KMS-11 (cell line): Measurements from ENCODE around the gene ABCB1.

Experiments used
- H2AFZ ChIP-seq: fragments of 200-600 bp; sonication (generic); 2 replicates; pipeline ENCODE4 v1.6.1; 2016; ENCODE audit warnings: antibody characterized with exemption, mixed run types, low read depth
- H3K27ac ChIP-seq: fragments of 200-600 bp; sonication (generic); 2 replicates; pipeline ENCODE4 v1.6.1; 2016; ENCODE audit warnings: mild to moderate bottlenecking, mixed run types
- H3K27me3 ChIP-seq: fragments of 200-600 bp; sonication (generic); 2 replicates; pipeline ENCODE4 v1.6.1; 2017; ENCODE audit warnings: mild to moderate bottlenecking, low read depth, mixed run types, moderate library complexity; ENCODE audit not compliant: insufficient read depth
- H3K36me3 ChIP-seq: fragments of 200-600 bp; sonication (generic); 2 replicates; pipeline ENCODE4 v1.6.1; 2017; ENCODE audit warnings: mild to moderate bottlenecking, mixed run types; ENCODE audit not compliant: insufficient read depth
- H3K4me1 ChIP-seq: fragments of 200-600 bp; sonication (generic); 2 replicates; pipeline ENCODE4 v1.6.1; 2016; ENCODE audit warnings: mild to moderate bottlenecking, low read depth, mixed run types; ENCODE audit not compliant: poor library complexity, severe bottlenecking
- H3K4me2 ChIP-seq: fragments of 200-600 bp; sonication (generic); 2 replicates; pipeline ENCODE4 v1.7.0; 2016; ENCODE audit warnings: mild to moderate bottlenecking, mixed run types
- H3K4me3 ChIP-seq: fragments of 200-600 bp; sonication (generic); IDR thresholded peaks from 2 replicates; pipeline ENCODE4 v1.6.1; 2017; ENCODE audit warnings: low read depth, low read length, mixed read lengths; ENCODE audit not compliant: insufficient read depth
- H3K79me2 ChIP-seq: fragments of 200-600 bp; sonication (generic); 2 replicates; pipeline ENCODE4 v1.6.1; 2016; ENCODE audit warnings: low read depth, mixed run types; ENCODE audit not compliant: insufficient read depth
- H3K9ac ChIP-seq: fragments of 200-600 bp; sonication (generic); 2 replicates; pipeline ENCODE4 v1.6.1; 2016; ENCODE audit warnings: mild to moderate bottlenecking, mixed run types
- H4K20me1 ChIP-seq: fragments of 200-600 bp; sonication (generic); 2 replicates; pipeline ENCODE4 v1.6.1; 2016; ENCODE audit warnings: mild to moderate bottlenecking, mixed run types; ENCODE audit not compliant: insufficient read depth
- CTCF ChIP-seq: fragments of 200-600 bp; sonication (generic); conservative IDR thresholded peaks from 2 replicates; pipeline ENCODE4 v1.6.1; 2017; ENCODE audit warnings: low read depth, mild to moderate bottlenecking, antibody characterized with exemption, low read length, moderate library complexity, mixed read lengths

The ABCB1 gene

GRCh38 chr7:87615197-87615596 lies 14.5 kb upstream of the ABCB1 start:
- H2AFZ ChIP-seq = no peak overlapping the region
- no peaks in the 10 kb centered on the region for H3K79me2 ChIP-seq
- no peaks in the 10 kb centered on the region for H4K20me1 ChIP-seq
- no peak overlapping the region for H3K4me3 ChIP-seq
- no peak overlapping the region for H3K4me2 ChIP-seq
- H3K36me3 ChIP-seq = no peaks in the 10 kb centered on the region
- H3K27me3 ChIP-seq = no peaks in the 10 kb centered on the region
- no peak overlapping the region for H3K27ac ChIP-seq
- no peaks in the 10 kb centered on the region for H3K4me1 ChIP-seq
- no peak overlapping the region for H3K9ac ChIP-seq
- no peak for TF ChIP-seq CTCF

GRCh38 chr7:87609916-87610315 lies 9.2 kb upstream of the ABCB1 start:
- no peaks in the 10 kb centered on the region for H3K79me2 ChIP-seq
- TF ChIP-seq CTCF = no peak
- no peak overlapping the region for H3K9ac ChIP-seq
- H2AFZ ChIP-seq = no peak overlapping the region
- no peaks in the 10 kb centered on the region for H4K20me1 ChIP-seq
- H3K27ac ChIP-seq = no peak overlapping the region
- no peaks in the 10 kb centered on the region for H3K27me3 ChIP-seq
- H3K36me3 ChIP-seq = no peaks in the 10 kb centered on the region
- H3K4me3 ChIP-seq = no peak overlapping the region
- H3K4me1 ChIP-seq = no peaks in the 10 kb centered on the region
- no peak overlapping the region for H3K4me2 ChIP-seq

DNA sequence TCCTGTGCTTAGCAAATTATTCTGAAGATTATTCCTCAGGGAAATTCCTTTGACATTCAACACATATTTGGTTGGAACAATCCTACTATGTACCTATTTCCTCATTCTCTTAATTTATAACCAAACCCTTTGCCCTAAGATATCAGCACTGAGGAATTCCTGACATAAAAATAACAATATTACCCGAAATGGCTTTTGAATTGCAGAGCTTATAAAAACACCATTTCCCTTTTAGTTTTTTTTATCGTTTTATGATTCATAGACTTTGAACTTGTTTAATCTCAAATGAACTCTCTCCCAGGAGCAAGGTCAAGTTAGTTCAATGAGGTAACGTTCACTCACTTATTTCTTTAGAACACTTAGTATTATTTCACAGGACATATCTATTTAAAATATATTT lies 7.7 kb upstream of the ABCB1 start:
- no peaks in the 10 kb centered on the region for H4K20me1 ChIP-seq
- H3K27ac ChIP-seq = no peak overlapping the region
- TF ChIP-seq CTCF = no peak
- H2AFZ ChIP-seq = no peak overlapping the region
- no peak overlapping the region for H3K4me2 ChIP-seq
- no peaks in the 10 kb centered on the region for H3K27me3 ChIP-seq
- H3K36me3 ChIP-seq = no peaks in the 10 kb centered on the region
- H3K4me1 ChIP-seq = no peaks in the 10 kb centered on the region
- H3K4me3 ChIP-seq = no peak overlapping the region
- no peaks in the 10 kb centered on the region for H3K79me2 ChIP-seq
- H3K9ac ChIP-seq = no peak overlapping the region

DNA sequence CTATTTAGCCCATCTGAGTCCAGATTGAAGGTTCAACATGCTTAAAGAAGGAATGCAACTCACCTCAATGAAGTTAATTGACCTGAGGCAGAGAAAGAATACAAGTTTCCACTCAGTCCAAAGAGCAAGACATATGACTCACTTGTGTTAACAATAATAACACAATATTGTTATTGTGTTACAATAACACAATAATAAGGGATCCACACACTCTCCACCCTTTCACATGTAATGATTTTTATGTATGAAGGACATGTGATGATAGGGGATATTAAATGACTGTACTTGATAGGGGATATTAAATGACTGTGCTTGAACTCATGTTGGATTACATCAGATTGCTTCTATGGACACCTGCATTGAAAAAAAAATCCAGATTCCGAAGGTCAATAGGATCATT lies 3.6 kb upstream of the ABCB1 start:
- H3K4me2 ChIP-seq = no peak overlapping the region
- TF ChIP-seq CTCF = no peak

DNA sequence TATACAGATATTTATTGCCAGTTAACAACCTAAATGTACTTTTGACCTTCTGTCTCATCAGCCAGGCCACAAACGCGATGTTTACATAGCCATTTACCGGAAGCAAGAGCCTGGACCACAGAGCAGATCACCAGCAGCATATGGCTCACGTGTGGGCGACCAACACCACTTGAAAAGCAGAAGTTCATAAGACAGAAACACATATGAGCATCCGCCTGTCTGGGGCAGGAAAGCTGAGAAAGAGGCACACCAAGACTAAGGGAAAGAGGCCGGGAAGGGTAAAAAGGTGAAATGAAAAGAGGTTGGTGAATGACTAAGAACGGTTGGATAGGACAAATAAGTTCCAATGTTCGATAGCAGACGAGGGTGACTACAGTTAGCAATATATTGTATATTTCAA lies 1.3 kb downstream of the ABCB1 start:
- H3K79me2 ChIP-seq = no peaks in the 10 kb centered on the region
- H3K27me3 ChIP-seq = no peaks in the 10 kb centered on the region
- H2AFZ ChIP-seq = no peak overlapping the region
- H4K20me1 ChIP-seq = no peaks in the 10 kb centered on the region
- H3K27ac ChIP-seq = no peak overlapping the region
- H3K4me3 ChIP-seq = no peak overlapping the region
- no peak overlapping the region for H3K4me2 ChIP-seq
- no peak for TF ChIP-seq CTCF
- no peaks in the 10 kb centered on the region for H3K4me1 ChIP-seq
- H3K9ac ChIP-seq = no peak overlapping the region
- no peaks in the 10 kb centered on the region for H3K36me3 ChIP-seq

More for the DNA sequence above, 3.6 kb upstream of the ABCB1 start:
- Histone ChIP-seq H3K27me3 (no peaks in the 10 kb centered on the region), H4K20me1 (no peaks in the 10 kb centered on the region), H3K36me3 (no peaks in the 10 kb centered on the region), H3K9ac (no peak overlapping the region), H3K4me1 (no peaks in the 10 kb centered on the region), H3K79me2 (no peaks in the 10 kb centered on the region), H3K4me3 (no peak overlapping the region), H3K27ac (no peak overlapping the region), H2AFZ (no peak overlapping the region)
